Astrocyte (in vitro differentiated cells and primary cell): ENCODE data around the gene AKAP8.

Experiments used
- CTCF ChIP-seq: IDR thresholded peaks from 2 replicates; pipeline ENCODE4 v1.5.1; 2011; ENCODE audit warnings: low read depth, mild to moderate bottlenecking, inconsistent platforms, low read length, moderate library complexity; ENCODE audit not compliant: insufficient read depth
- EZH2 ChIP-seq: IDR thresholded peaks from 2 replicates; pipeline ENCODE4 v1.6.1; 2012; ENCODE audit warnings: mild to moderate bottlenecking, low read length, inconsistent platforms; ENCODE audit not compliant: insufficient read depth

DNA sequence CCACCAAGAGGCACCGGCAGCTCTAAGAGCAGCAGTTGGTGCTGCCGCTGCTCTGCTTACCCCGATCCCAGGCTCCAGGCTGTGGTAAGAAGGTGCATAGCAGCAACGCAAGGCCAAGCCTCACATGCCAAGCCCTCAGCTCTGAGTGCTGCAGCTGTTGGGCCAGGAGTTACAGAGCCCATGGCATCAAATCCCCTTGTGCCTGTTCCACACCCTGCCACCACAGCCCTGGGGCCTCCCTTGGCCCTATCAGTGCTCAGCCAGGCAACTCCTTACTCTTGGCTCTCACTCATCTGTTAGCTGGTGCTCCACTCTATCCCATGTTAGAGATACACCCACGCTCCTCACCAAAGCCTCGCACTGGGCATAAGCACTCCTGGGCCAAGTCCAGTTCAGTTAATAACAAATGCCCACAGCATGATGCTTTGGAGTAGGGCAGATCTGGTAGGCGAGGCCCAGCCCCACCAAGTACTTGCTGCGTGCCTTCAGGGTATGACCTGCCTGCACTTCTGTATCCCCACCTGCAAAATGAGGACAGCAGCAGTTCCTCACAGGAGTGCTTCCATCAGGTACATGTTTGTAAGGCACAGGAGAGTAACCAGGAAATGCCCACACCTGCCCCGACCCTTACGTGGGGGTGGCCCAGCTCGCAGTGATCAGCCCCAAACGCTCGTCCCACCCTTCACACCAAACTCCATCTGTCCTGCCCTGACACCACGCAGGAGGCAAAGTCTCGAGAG is 23.0 kb upstream of the AKAP8 start:
- TF ChIP-seq CTCF (no peak), EZH2 (no peak)
